HG03280 (cell line): ENCODE measurements around the gene UGT2B17.
"Not testable (repeated sequence)": the region's sequence is repeated elsewhere in the genome, so short reads cannot be mapped to it uniquely, and the experiment has no call there.

Experiments
- ATAC-seq: cut with Tn5 transposase; IDR thresholded peaks from one replicate; pipeline ENCODE4 v1.9.1; 2021; ENCODE audit warnings: mild to moderate bottlenecking, moderate library complexity; ENCODE audit not compliant: unreplicated experiment

UGT2B17 gene

GRCh38 chr4:68576272-68577125 is at the start of gene UGT2B17:
UGT2B17 (minus strand) TSS chr4:68576322; CDS start chr4:68568484, 7,838 bp downstream.
- no peak for ATAC-seq

GRCh38 chr4:68622731-68623130 is 46.6 kb upstream of the UGT2B17 start:
- ATAC-seq: peak; percentile 52

DNA sequence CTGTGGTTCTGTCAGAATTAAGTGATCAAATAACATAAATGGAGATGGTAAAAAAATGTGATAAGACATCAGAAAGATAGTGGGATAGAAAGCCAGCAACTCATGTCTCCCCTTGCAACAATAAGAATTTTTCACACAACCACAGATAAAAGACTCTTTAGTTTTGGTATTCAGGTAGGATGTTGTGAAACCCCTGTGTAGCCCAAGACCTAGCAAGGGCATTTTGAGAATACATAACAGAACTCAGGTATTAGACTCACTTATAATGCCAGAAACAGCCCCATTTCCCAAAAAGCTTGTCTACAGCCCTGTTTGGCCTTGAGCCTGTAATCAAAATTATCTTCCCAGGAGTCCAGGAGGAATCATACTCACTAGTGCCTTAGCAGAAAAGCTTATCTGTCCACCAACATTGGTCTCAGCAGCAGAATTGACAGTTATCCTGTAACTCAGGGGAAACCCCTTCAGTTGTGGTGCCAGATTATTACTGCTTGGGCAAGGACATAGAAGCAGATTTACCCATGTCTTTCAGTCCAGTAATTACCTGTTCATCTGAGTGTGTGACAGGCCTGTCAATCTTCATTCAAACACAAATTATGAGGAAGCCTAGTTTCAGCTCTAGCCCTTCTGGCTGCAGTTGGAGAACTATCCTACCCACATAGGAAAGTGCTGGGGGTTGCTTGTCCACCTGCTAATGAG is 41.0 kb upstream of the UGT2B17 start:
- ATAC-seq: no peak

DNA sequence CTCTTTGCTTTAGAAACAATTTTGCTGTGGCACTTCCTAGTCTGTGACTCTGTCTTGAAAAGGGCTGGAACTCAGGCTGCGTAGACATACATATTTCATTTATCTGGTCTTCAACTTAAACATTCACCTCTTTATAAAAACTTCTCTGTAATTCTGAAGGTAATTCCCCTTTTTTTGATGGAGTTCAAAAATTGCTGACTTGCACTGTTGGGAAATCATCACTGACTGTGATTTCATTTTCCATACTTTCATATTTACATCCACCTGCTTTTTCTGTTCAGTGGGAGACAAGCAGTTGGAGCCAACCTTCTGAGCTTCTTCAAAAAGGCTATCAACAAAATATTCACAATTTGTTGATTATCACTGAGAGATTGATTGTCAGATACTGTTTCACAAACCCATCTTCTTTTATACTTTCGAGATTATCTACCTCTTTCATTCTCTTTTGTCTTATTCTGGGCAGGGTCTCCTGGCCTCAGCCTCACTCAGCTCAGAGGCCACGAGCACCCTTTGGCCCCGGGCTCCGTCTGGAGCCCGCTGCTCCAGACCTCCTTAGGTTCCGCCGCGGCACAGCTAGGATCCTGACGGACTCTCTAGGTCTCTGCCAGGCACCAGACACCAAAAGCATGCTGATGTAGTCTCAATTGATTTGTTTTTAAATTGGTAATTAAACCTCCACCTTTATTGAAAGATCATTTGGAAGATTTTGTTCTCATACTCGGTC is 39.7 kb upstream of the UGT2B17 start:
- no peak for ATAC-seq

DNA sequence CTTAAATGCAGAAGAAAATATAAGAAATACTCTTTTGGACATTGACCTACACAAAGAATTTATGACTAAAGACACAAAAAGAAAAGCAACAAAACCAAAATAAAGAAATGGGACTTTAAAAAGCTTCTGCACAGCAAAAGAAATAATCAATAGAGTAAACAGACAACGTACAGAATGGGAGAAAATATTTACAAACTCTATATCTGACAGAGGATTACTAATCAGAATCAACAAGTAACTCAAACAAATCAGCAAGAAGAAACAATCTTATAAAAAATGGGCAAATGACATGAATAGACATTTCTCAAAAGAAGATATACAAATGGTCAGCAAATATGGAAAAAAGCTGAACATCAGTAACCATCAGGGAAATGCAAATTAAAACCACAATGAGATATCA is 37.6 kb upstream of the UGT2B17 start:
- no peak for ATAC-seq

DNA sequence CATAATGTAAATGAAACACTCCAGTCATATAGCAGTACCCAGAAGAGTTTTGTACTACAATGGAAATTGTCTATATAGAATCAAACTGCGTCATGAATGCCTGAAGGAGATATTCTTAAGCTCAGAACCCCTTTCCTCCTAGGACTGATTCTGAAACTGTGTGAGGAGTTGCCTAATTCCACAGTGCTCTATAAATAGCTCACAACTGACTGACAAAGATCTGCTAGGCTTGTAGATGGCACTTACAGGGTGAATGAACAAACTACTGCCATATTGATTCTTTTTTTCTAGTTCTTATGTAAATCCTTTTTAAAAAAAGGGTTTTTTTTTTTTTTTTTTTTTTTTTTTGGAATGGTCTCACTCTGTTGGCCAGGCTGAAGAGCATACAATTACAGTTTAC is 30.1 kb upstream of the UGT2B17 start:
- no peak for ATAC-seq

DNA sequence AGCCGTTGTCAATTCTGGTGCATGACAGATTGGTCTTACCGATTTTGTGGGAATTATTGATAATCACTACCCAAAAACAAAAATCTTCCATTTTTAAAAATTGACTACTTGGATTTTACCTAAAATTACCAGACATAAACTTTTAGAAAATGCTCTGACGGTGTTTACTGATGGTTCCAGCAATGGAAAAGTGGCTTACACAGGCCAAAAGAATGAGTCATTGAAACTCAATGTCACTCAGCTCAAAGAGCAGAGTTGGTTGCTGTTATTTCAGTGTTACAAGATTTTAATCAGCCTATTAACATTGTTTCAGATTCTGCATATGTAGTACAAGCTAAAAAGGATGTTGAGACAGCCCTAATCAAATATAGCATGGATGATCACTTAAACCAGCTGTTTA is 23.0 kb upstream of the UGT2B17 start:
- ATAC-seq: no peak

- no peak for ATAC-seq
Observed at GRCh38 chr4:68597482-68597881, 21.4 kb upstream of the UGT2B17 start.

DNA sequence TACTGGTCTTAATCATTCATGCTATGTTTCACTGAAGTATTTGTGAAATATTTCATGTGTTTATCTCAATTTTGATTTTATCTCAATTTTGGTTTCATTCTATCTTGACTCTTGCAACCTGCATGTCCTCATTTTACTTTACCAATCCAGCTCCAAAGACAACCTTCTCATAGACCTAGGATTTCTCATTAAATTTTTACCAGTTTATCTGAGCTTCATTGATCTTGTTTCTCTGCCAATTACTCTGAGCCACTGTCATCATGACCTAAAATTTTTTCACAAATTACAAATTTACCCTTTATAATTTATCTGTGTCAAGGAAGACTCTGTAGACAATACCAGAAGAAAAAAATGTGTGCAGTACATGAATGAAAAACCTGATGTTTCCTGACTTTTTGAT is 18.6 kb upstream of the UGT2B17 start:
- ATAC-seq: no peak

DNA sequence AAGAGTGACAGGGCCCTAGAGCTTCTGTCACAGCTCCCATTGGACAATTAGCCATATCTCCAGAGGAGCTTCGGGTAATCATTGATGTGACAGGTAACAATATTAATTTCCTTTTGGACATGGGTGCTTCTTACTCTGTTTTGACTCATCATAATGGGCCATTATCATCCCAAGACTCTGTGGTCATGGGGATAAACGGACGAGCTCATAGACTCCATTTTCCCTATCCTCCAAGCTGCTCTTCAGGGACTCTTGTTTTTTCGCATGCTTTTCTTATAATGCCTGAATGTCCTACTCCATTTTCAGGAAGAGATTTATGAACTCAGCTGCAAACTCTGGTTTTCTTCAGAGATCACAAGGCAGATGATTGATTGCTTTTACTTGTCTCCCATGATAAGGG is 17.0 kb upstream of the UGT2B17 start:
- no peak for ATAC-seq

DNA sequence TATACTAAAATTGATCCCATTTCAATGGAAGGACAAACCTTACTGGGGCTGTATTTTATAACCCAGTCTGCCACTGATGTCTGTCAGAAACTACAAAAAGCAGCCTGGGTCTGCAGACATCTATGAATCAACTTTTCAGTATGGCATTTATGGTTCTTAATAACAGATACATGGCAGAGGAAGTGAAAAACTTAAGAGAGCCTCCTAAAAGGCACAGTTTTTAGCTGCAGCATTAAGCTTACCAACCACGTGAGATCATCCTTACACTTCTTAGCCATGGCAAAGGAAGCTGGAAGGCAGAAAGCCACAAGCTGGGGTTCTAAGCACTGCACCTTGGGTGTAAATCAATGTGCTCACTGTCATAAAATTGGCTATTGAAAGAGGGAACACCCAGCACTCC is 16.6 kb upstream of the UGT2B17 start:
- no peak for ATAC-seq

GRCh38 chr4:68591204-68591603 is 15.1 kb upstream of the UGT2B17 start:
- no peak for ATAC-seq

- no peak for ATAC-seq
Observed at GRCh38 chr4:68589790-68590189, 13.7 kb upstream of the UGT2B17 start.

GRCh38 chr4:68582339-68582717 is 6.2 kb upstream of the UGT2B17 start:
- no peak for ATAC-seq

DNA sequence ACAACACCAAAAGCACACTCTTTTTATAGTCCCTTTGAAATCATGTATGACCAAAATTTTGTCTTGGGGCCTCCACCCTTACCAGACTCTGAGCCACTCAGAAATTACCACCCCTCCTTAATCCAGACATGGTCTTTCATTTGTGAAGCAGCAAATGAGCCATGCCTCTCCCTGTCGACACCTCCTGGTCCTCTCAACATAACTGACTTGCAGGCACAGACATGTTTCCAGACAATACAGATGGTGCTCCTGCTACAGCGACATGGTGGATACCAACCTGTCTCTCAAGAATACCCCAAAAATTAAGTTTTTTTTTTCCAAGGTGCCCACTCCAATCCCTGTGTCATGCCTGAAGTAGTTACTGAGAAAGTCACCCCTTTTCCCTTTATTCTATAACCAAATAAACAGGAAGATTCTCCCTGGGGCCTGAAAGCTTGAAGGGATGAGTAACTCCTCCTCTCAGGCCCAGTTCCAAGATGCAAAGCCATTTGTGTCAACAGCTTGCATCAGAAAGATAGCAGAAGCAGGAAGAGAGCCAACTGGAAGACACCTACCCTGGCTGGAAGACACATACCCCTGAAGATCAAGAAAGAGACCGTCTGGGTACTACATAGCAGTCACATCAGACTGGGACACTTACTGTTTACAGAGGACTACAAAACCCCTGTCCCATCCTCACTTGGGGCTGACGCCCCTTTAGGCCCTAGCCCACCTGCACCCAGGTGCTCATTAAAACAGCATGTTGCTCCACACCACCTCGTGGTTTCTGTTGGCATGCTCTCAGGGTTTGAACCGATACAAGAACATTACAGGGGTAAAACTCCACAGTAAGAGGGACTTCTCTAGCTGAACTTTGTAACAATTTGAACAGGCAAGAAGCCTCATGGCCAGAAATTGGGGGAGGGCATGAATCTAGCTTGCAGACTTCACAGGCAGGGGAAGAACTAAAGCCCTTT is 5.5 kb upstream of the UGT2B17 start:
- no peak for ATAC-seq

DNA sequence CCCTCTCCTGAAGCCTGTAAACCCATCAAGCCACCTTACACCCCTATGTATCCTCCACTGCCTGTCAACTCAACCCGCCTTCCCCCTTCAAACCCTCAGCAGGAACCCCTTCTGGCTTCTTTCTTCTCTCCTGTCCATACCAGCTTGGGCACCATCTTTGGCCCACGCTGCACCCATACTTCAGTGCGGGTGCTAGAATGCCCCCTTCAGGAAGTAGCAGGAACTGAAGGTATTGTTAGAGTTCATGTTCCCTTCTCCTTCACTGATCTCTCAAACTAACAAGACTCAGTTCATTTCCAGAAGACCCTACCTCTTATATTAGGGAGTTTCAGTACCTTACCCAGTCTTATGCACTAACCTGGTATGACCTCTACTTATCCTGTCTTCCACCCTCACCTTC is 1.5 kb upstream of the UGT2B17 start:
- ATAC-seq: no peak

GRCh38 chr4:68575636-68576035 is 486 bp downstream of the UGT2B17 start:
- ATAC-seq: not testable (repeated sequence)

GRCh38 chr4:68575081-68575480 is 1.0 kb downstream of the UGT2B17 start:
- no peak for ATAC-seq

GRCh38 chr4:68572653-68573170 is 3.4 kb downstream of the UGT2B17 start:
- ATAC-seq: no peak

GRCh38 chr4:68570122-68570507 is 6.0 kb downstream of the UGT2B17 start:
- no peak for ATAC-seq
